ENCODE data around the gene FOXP1. TPM values are rescaled to one million over a fixed set of nuclear protein-coding genes. Genes with fewer than 3 reads are reported as not detected.

Gene FOXP1
- total RNA-seq, 1 donor from 2014 or later, result 71.3 TPM

- no peak overlapping the region for H3K27ac Mint-ChIP-seq (ENCODE audit: unreplicated experiment)
Measured at GRCh38 chr3:71421475-71421819, 162.1 kb downstream of the FOXP1 start.

GRCh38 chr3:71419369-71419768 is 164.2 kb downstream of the FOXP1 start:
- H3K27ac Mint-ChIP-seq (ENCODE audit: unreplicated experiment), result no peak overlapping the region
- no peaks in the 10 kb centered on the region for H3K9me3 Mint-ChIP-seq (ENCODE audit: unreplicated experiment)
- no peak overlapping the region for H3K4me3 Mint-ChIP-seq (ENCODE audit: unreplicated experiment)
- no peaks in the 10 kb centered on the region for H3K36me3 Mint-ChIP-seq (ENCODE audit: low read depth, unreplicated experiment)
- no peak for DNase-seq (ENCODE audit: low spot score)
- peaks cover 10% of the 10 kb centered on the region for H3K4me1 Mint-ChIP-seq (ENCODE audit: unreplicated experiment)
- peaks cover 1% of the 10 kb centered on the region for H3K27me3 Mint-ChIP-seq (ENCODE audit: unreplicated experiment)
- no peak for TF ChIP-seq CTCF (IDR thresholded peaks at IDR 0.05; ENCODE audit: unreplicated experiment)

More at GRCh38 chr3:71421475-71421819, 162.1 kb downstream of the FOXP1 start:
- H3K4me3 Mint-ChIP-seq (ENCODE audit: unreplicated experiment), result no peak overlapping the region
- peaks cover 8% of the 10 kb centered on the region for H3K4me1 Mint-ChIP-seq (ENCODE audit: unreplicated experiment)
- H3K36me3 Mint-ChIP-seq (ENCODE audit: low read depth, unreplicated experiment), result no peaks in the 10 kb centered on the region
- no peak for TF ChIP-seq CTCF (IDR thresholded peaks at IDR 0.05; ENCODE audit: unreplicated experiment)
- no peaks in the 10 kb centered on the region for H3K9me3 Mint-ChIP-seq (ENCODE audit: unreplicated experiment)
- no peak for DNase-seq (ENCODE audit: low spot score)
- H3K27me3 Mint-ChIP-seq (ENCODE audit: unreplicated experiment), result peaks cover 3% of the 10 kb centered on the region

- H3K9me3 Mint-ChIP-seq (ENCODE audit: unreplicated experiment), result no peaks in the 10 kb centered on the region
- TF ChIP-seq CTCF (IDR thresholded peaks at IDR 0.05; ENCODE audit: unreplicated experiment), result no peak
- no peaks in the 10 kb centered on the region for H3K36me3 Mint-ChIP-seq (ENCODE audit: low read depth, unreplicated experiment)
- H3K27ac Mint-ChIP-seq (ENCODE audit: unreplicated experiment), result no peak overlapping the region
- peaks cover 1% of the 10 kb centered on the region for H3K27me3 Mint-ChIP-seq (ENCODE audit: unreplicated experiment)
- peaks cover 24% of the 10 kb centered on the region for H3K4me1 Mint-ChIP-seq (ENCODE audit: unreplicated experiment)
- no peak for DNase-seq (ENCODE audit: low spot score)
- no peak overlapping the region for H3K4me3 Mint-ChIP-seq (ENCODE audit: unreplicated experiment)
Measured at GRCh38 chr3:71417791-71418190, 165.7 kb downstream of the FOXP1 start.

GRCh38 chr3:71416876-71417275 is 166.7 kb downstream of the FOXP1 start:
- Mint-ChIP-seq H3K27ac (ENCODE audit: unreplicated experiment) (no peak overlapping the region), H3K27me3 (ENCODE audit: unreplicated experiment) (no peaks in the 10 kb centered on the region), H3K36me3 (ENCODE audit: low read depth, unreplicated experiment) (no peaks in the 10 kb centered on the region), H3K9me3 (ENCODE audit: unreplicated experiment) (no peaks in the 10 kb centered on the region), H3K4me3 (ENCODE audit: unreplicated experiment) (no peak overlapping the region), H3K4me1 (ENCODE audit: unreplicated experiment) (peaks cover 24% of the 10 kb centered on the region)
- no peak for TF ChIP-seq CTCF (IDR thresholded peaks at IDR 0.05; ENCODE audit: unreplicated experiment)
- no peak for DNase-seq (ENCODE audit: low spot score)

GRCh38 chr3:71415681-71416122 is 167.8 kb downstream of the FOXP1 start:
- Mint-ChIP-seq H3K27ac (ENCODE audit: unreplicated experiment) (no peak overlapping the region), H3K4me3 (ENCODE audit: unreplicated experiment) (no peak overlapping the region), H3K27me3 (ENCODE audit: unreplicated experiment) (no peaks in the 10 kb centered on the region), H3K4me1 (ENCODE audit: unreplicated experiment) (peaks cover 24% of the 10 kb centered on the region), H3K36me3 (ENCODE audit: low read depth, unreplicated experiment) (no peaks in the 10 kb centered on the region), H3K9me3 (ENCODE audit: unreplicated experiment) (no peaks in the 10 kb centered on the region)
- no peak for DNase-seq (ENCODE audit: low spot score)
- TF ChIP-seq CTCF (IDR thresholded peaks at IDR 0.05; ENCODE audit: unreplicated experiment), result no peak
